Naive thymus-derived CD8-positive, alpha-beta T cell (primary cell): ENCODE measurements around the gene CTDP1. TPM values are rescaled to one million over a fixed set of nuclear protein-coding genes. Genes with fewer than 3 reads are reported as not detected.

Source experiments
- ATAC-seq, 2 donors: fragments of 150-1000 bp; cut with Tn5 transposase in 1 of 2; sonication (Bioruptor Pico), chemical (Tn5 transposase) in 1 of 2; 1 replicate in 1 of 2; 2 replicates in 1 of 2; pipeline ENCODE4 v1.10.0; 2021; ENCODE audit warnings: mild to moderate bottlenecking in 2 of 2, moderate library complexity in 2 of 2
- POLR2A ChIA-PET: fragments of 350-600 bp; sonication (Branson Sonifier 250); formaldehyde crosslinking; loops from one replicate; lab custom pipeline; 2021; ENCODE audit warnings: antibody characterized with exemption; lab: Charles Lee
- DNase-seq, 10 donors: peaks; one replicate each; pipeline versions ENCODE4 v3.0.0 to v3.0.0-alpha.2; 2020 to 2022
- H3K27ac Mint-ChIP-seq, 10 donors: one replicate each; pipeline ENCODE4 v1.8.0; 2020 to 2022; ENCODE audit warnings: mild to moderate bottlenecking in 10 of 10, mixed read lengths in 10 of 10, moderate library complexity in 4 of 10, inconsistent platforms in 1 of 10
- H3K27me3 Mint-ChIP-seq, 5 donors: one replicate each; pipeline ENCODE4 v1.8.0; 2021 to 2022; ENCODE audit warnings: mixed read lengths in 5 of 5
- H3K36me3 Mint-ChIP-seq, 3 donors: one replicate each; pipeline ENCODE4 v1.8.0; 2020 to 2022; ENCODE audit warnings: mixed read lengths in 3 of 3, mild to moderate bottlenecking in 2 of 3, inconsistent platforms in 1 of 3
- H3K4me1 Mint-ChIP-seq, 4 donors: one replicate each; pipeline ENCODE4 v1.8.0; 2021 to 2022; ENCODE audit warnings: mixed read lengths in 4 of 4
- H3K4me3 Mint-ChIP-seq, 10 donors: one replicate each; pipeline ENCODE4 v1.8.0; 2020 to 2022; ENCODE audit warnings: mild to moderate bottlenecking in 10 of 10, mixed read lengths in 10 of 10, moderate library complexity in 6 of 10, inconsistent platforms in 1 of 10
- H3K9me3 Mint-ChIP-seq, 9 donors: one replicate each; pipeline ENCODE4 v1.8.0; 2020 to 2022; ENCODE audit warnings: mixed read lengths in 9 of 9, mild to moderate bottlenecking in 3 of 9, inconsistent platforms in 1 of 9, moderate library complexity in 1 of 9
- polyA plus RNA-seq, 3 donors: library from polyadenylated mRNA; unstranded; fragments of 300-500 nt; fragmentation: Illumina TruSeq; gene quantifications; one replicate each; pipeline ENCODE4 v1.2.3, GENCODE V29; 2021
- total RNA-seq, 8 experiments: library from RNA in 2 of 8; stranded (reverse) in 2 of 8; gene quantifications; one replicate each; pipeline ENCODE4 v1.2.3 and lab custom pipeline; 2021 to 2026

CTDP1 gene
- total and polyA plus RNA-seq, 5 experiments from 2014 or later: 7.9 to 46.2 (median 31.1) TPM

- H3K4me1 Mint-ChIP-seq: peaks cover 0 to 7% (median 2%) of the 10 kb centered on the region in 4 donors
- no peak overlapping the region for H3K4me3 Mint-ChIP-seq
- H3K9me3 Mint-ChIP-seq: peaks cover 0 to 34% (median 19%) of the 10 kb centered on the region in 9 donors
- ATAC-seq: no peak
- H3K36me3 Mint-ChIP-seq: peaks cover 36 to 51% (median 50%) of the 10 kb centered on the region in 3 donors
- DNase-seq: no peak
- H3K27me3 Mint-ChIP-seq: no peaks in the 10 kb centered on the region
- H3K27ac Mint-ChIP-seq: peak overlapping the region in 1 of 10 donors; percentile 56
- POLR2A ChIA-PET: no interaction called here
These were observed 75.3 kb downstream of the CTDP1 start for GRCh38 chr18:79754831-79755351.

GRCh38 chr18:79755496-79756142 lies 76.0 kb downstream of the CTDP1 start:
- Mint-ChIP-seq H3K4me1 (peaks cover 0 to 6% (median 2%) of the 10 kb centered on the region in 4 donors), H3K4me3 (no peak overlapping the region), H3K36me3 (peaks cover 36 to 50% (median 47%) of the 10 kb centered on the region in 3 donors), H3K9me3 (peaks cover 0 to 41% (median 24%) of the 10 kb centered on the region in 9 donors), H3K27ac (no peak overlapping the region), H3K27me3 (no peaks in the 10 kb centered on the region)
- no peak for DNase-seq
- POLR2A ChIA-PET: no interaction called here
- no peak for ATAC-seq

- POLR2A ChIA-PET: no interaction called here
- H3K9me3 Mint-ChIP-seq: peaks cover 0 to 46% (median 28%) of the 10 kb centered on the region in 9 donors
- ATAC-seq: no peak
- no peak overlapping the region for H3K27ac Mint-ChIP-seq
- H3K4me1 Mint-ChIP-seq: peaks cover 0 to 8% (median 2%) of the 10 kb centered on the region in 4 donors
- peaks cover 36 to 50% (median 47%) of the 10 kb centered on the region in 3 donors for H3K36me3 Mint-ChIP-seq
- no peak for DNase-seq
- no peaks in the 10 kb centered on the region for H3K27me3 Mint-ChIP-seq
- no peak overlapping the region for H3K4me3 Mint-ChIP-seq
These were observed 76.5 kb downstream of the CTDP1 start for GRCh38 chr18:79756143-79756500.

- Mint-ChIP-seq H3K27me3 (no peaks in the 10 kb centered on the region), H3K27ac (peak overlapping the region in 1 of 10 donors; percentile 53), H3K4me3 (no peak overlapping the region), H3K9me3 (peaks cover 0 to 53% (median 28%) of the 10 kb centered on the region in 9 donors), H3K4me1 (peaks cover 0 to 5% (median 0%) of the 10 kb centered on the region in 4 donors), H3K36me3 (peaks cover 42 to 50% (median 46%) of the 10 kb centered on the region in 3 donors)
- POLR2A ChIA-PET: no interaction called here
- ATAC-seq (no peak), DNase-seq (no peak)
These were observed 77.2 kb downstream of the CTDP1 start for GRCh38 chr18:79756826-79757225.

GRCh38 chr18:79760348-79760747 lies 80.7 kb downstream of the CTDP1 start:
- H3K36me3 Mint-ChIP-seq: peaks cover 22 to 49% (median 41%) of the 10 kb centered on the region in 3 donors
- H3K4me1 Mint-ChIP-seq: peaks cover 0 to 4% (median 0%) of the 10 kb centered on the region in 4 donors
- peaks cover 8 to 71% (median 31%) of the 10 kb centered on the region in 9 donors for H3K9me3 Mint-ChIP-seq
- no peak overlapping the region for H3K4me3 Mint-ChIP-seq
- H3K27ac Mint-ChIP-seq: peak overlapping the region in 1 of 10 donors; percentile 45
- ATAC-seq (no peak), DNase-seq (no peak)
- H3K27me3 Mint-ChIP-seq: no peaks in the 10 kb centered on the region
- POLR2A ChIA-PET: no interaction called here

- POLR2A ChIA-PET: no interaction called here
- Mint-ChIP-seq H3K27me3 (peaks cover 0 to 3% (median 2%) of the 10 kb centered on the region in 5 donors), H3K4me3 (no peak overlapping the region), H3K36me3 (peaks cover 17 to 49% (median 37%) of the 10 kb centered on the region in 3 donors), H3K9me3 (peaks cover 8 to 71% (median 29%) of the 10 kb centered on the region in 9 donors), H3K4me1 (peaks cover 0 to 4% (median 0%) of the 10 kb centered on the region in 4 donors), H3K27ac (no peak overlapping the region)
- DNase-seq (no peak), ATAC-seq (no peak)
These were observed 81.3 kb downstream of the CTDP1 start for GRCh38 chr18:79760881-79761280.

GRCh38 chr18:79763407-79763806 lies 83.8 kb downstream of the CTDP1 start:
- POLR2A ChIA-PET: no interaction called here
- no peak for ATAC-seq
- peaks cover 10 to 67% (median 31%) of the 10 kb centered on the region in 9 donors for H3K9me3 Mint-ChIP-seq
- H3K27ac Mint-ChIP-seq: no peak overlapping the region
- H3K4me3 Mint-ChIP-seq: no peak overlapping the region
- no peak for DNase-seq
- peaks cover 0 to 2% (median 0%) of the 10 kb centered on the region in 4 donors for H3K4me1 Mint-ChIP-seq
- H3K36me3 Mint-ChIP-seq: peaks cover 5 to 46% (median 23%) of the 10 kb centered on the region in 3 donors
- peaks cover 4 to 17% (median 14%) of the 10 kb centered on the region in 5 donors for H3K27me3 Mint-ChIP-seq

GRCh38 chr18:79764131-79764530 lies 84.5 kb downstream of the CTDP1 start:
- Mint-ChIP-seq H3K36me3 (peaks cover 5 to 41% (median 21%) of the 10 kb centered on the region in 3 donors), H3K4me1 (peaks cover 0 to 2% (median 0%) of the 10 kb centered on the region in 4 donors), H3K27ac (no peak overlapping the region), H3K9me3 (peaks cover 10 to 67% (median 28%) of the 10 kb centered on the region in 9 donors), H3K4me3 (no peak overlapping the region), H3K27me3 (peaks cover 4 to 17% (median 14%) of the 10 kb centered on the region in 5 donors)
- no peak for ATAC-seq
- POLR2A ChIA-PET: no interaction called here
- DNase-seq: no peak

- H3K9me3 Mint-ChIP-seq: peaks cover 10 to 54% (median 20%) of the 10 kb centered on the region in 9 donors
- peaks cover 5 to 36% (median 16%) of the 10 kb centered on the region in 3 donors for H3K36me3 Mint-ChIP-seq
- peaks cover 0 to 2% (median 0%) of the 10 kb centered on the region in 4 donors for H3K4me1 Mint-ChIP-seq
- ATAC-seq: no peak
- no peak overlapping the region for H3K4me3 Mint-ChIP-seq
- H3K27ac Mint-ChIP-seq: no peak overlapping the region
- no peak for DNase-seq
- H3K27me3 Mint-ChIP-seq: peaks cover 6 to 25% (median 15%) of the 10 kb centered on the region in 5 donors
- POLR2A ChIA-PET: no interaction called here
These were observed 86.1 kb downstream of the CTDP1 start for GRCh38 chr18:79765491-79766245.

GRCh38 chr18:79766308-79766707 lies 86.7 kb downstream of the CTDP1 start:
- H3K36me3 Mint-ChIP-seq: peaks cover 5 to 35% (median 16%) of the 10 kb centered on the region in 3 donors
- no peak for DNase-seq
- POLR2A ChIA-PET: no interaction called here

GRCh38 chr18:79768745-79769144 lies 89.1 kb downstream of the CTDP1 start:
- Mint-ChIP-seq H3K36me3 (peaks cover 5 to 21% (median 13%) of the 10 kb centered on the region in 3 donors), H3K27me3 (peaks cover 14 to 42% (median 32%) of the 10 kb centered on the region in 5 donors), H3K4me1 (no peaks in the 10 kb centered on the region), H3K9me3 (peaks cover 2 to 25% (median 12%) of the 10 kb centered on the region in 9 donors), H3K27ac (no peak overlapping the region), H3K4me3 (no peak overlapping the region)
- ATAC-seq (no peak), DNase-seq (no peak)
- POLR2A ChIA-PET: no interaction called here

More at GRCh38 chr18:79766308-79766707, 86.7 kb downstream of the CTDP1 start:
- Mint-ChIP-seq H3K9me3 (peaks cover 10 to 48% (median 19%) of the 10 kb centered on the region in 9 donors), H3K27me3 (peaks cover 6 to 25% (median 16%) of the 10 kb centered on the region in 5 donors), H3K27ac (no peak overlapping the region), H3K4me1 (no peaks in the 10 kb centered on the region), H3K4me3 (no peak overlapping the region)
- no peak for ATAC-seq

- no peak for ATAC-seq
- Mint-ChIP-seq H3K27ac (peak overlapping the region in 1 of 10 donors; percentile 34), H3K4me3 (no peak overlapping the region), H3K9me3 (peaks cover 2 to 24% (median 12%) of the 10 kb centered on the region in 9 donors), H3K36me3 (peaks cover 5 to 20% (median 13%) of the 10 kb centered on the region in 3 donors), H3K4me1 (no peaks in the 10 kb centered on the region), H3K27me3 (peaks cover 14 to 45% (median 35%) of the 10 kb centered on the region in 5 donors)
- POLR2A ChIA-PET: no interaction called here
- DNase-seq: no peak
These were observed 90.3 kb downstream of the CTDP1 start for GRCh38 chr18:79769698-79770500.
